ENCODE results near the gene TRIM36. TPM values are rescaled to one million over a fixed set of nuclear protein-coding genes. Genes with fewer than 3 reads are reported as not detected.

TRIM36 gene
- total and polyA plus RNA-seq, 2 of the 8 experiments (the other 6 are each of a cell fraction or from before 2014, with no cell fraction given), result 8.5 to 14.1 TPM

- TF ChIP-seq JUN (IDR thresholded peaks at IDR 0.05; ENCODE audit: low read depth, low read length) (no peak), TAF1 (IDR thresholded peaks at IDR 0.05; ENCODE audit: low read depth, low read length) (no peak; the same call in 1 of the 2 replicates), PHF8 (conservative IDR thresholded peaks at IDR 0.05; ENCODE audit: low read depth, low read length) (no peak), KDM5A (IDR thresholded peaks at IDR 0.05; ENCODE audit: low read length) (no peak), CBX5 (IDR thresholded peaks at IDR 0.05; ENCODE audit: low read depth, low read length) (no peak), CTBP2 (IDR thresholded peaks at IDR 0.05; ENCODE audit: borderline replicate concordance, insufficient read depth, insufficient read length, low read length) (no peak), SP1 (IDR thresholded peaks at IDR 0.05; ENCODE audit: low read depth, low read length) (no peak), CBX8 (IDR thresholded peaks at IDR 0.05; ENCODE audit: borderline replicate concordance, low read depth, low read length) (no peak), EP300 (IDR thresholded peaks at IDR 0.05; ENCODE audit: borderline replicate concordance in 1 of 2, low read depth in 2 of 2, low read length in 2 of 2) (no peak), RFX5 (IDR thresholded peaks at IDR 0.05; ENCODE audit: borderline replicate concordance, low read depth, low read length) (no peak), TBP (IDR thresholded peaks at IDR 0.05; ENCODE audit: low read depth, low read length) (0 out of 2 replicates have a peak, but pooled peaks have one; percentile 7), FOSL1 (IDR thresholded peaks at IDR 0.05; ENCODE audit: insufficient read depth, low read depth, low read length) (no peak), RXRA (IDR thresholded peaks at IDR 0.05; ENCODE audit: insufficient read depth, low read depth, low read length) (no peak), GABPA (IDR thresholded peaks at IDR 0.05; ENCODE audit: borderline replicate concordance, insufficient read depth, low read length) (no peak), GTF2F1 (IDR thresholded peaks at IDR 0.05; ENCODE audit: borderline replicate concordance, low read depth, low read length) (no peak), SP4 (IDR thresholded peaks at IDR 0.05; ENCODE audit: low read length) (no peak), HDAC6 (IDR thresholded peaks at IDR 0.05; ENCODE audit: low read depth, low read length) (no peak), EZH2 (IDR thresholded peaks at IDR 0.05; ENCODE audit: low read depth, low read length, severe bottlenecking) (peak; percentile 89), SIX5 (IDR thresholded peaks at IDR 0.05; ENCODE audit: low read depth, low read length) (no peak), NANOG (IDR thresholded peaks at IDR 0.05; ENCODE audit: insufficient read depth, low read depth, low read length, poor library complexity, severe bottlenecking) (no peak), CREB1 (IDR thresholded peaks at IDR 0.05) (no peak)
- TF ChIP-seq, protein P1, sequence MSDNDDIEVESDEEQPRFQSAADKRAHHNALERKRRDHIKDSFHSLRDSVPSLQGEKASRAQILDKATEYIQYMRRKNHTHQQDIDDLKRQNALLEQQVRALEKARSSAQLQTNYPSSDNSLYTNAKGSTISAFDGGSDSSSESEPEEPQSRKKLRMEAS (IDR thresholded peaks at IDR 0.05), result 0 out of 2 replicates have a peak, but pooled peaks have one; percentile 78
- TF ChIP-seq, protein P2, sequence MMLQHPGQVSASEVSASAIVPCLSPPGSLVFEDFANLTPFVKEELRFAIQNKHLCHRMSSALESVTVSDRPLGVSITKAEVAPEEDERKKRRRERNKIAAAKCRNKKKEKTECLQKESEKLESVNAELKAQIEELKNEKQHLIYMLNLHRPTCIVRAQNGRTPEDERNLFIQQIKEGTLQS (IDR thresholded peaks at IDR 0.05; ENCODE audit: insufficient read depth, low read depth, low read length), result no peak
Observed at GRCh38 chr5:115179394-115180164, 9.9 kb upstream of the TRIM36 start (continued).
